Trophoblast cell (in vitro differentiated cells and primary cell): ENCODE results near the gene CYP2C19.
"Not testable (repeated sequence)": the region's sequence is repeated elsewhere in the genome, so short reads cannot be mapped to it uniquely, and the experiment has no call there.

Source experiments
- DNase-seq, 2 donors: peaks; one replicate each; pipeline ENCODE4 v3.0.0-alpha.2; 2016
- H2AFZ ChIP-seq: 2 replicates; pipeline ENCODE4 v1.6.1; 2013; ENCODE audit warnings: low read length, moderate library complexity, mild to moderate bottlenecking; ENCODE audit not compliant: insufficient read depth, poor library complexity
- H2AK5ac ChIP-seq: 2 replicates; pipeline ENCODE4 v1.6.1; 2013; ENCODE audit warnings: mild to moderate bottlenecking, low read length
- H2BK120ac ChIP-seq: 2 replicates; pipeline ENCODE4 v1.6.1; 2013; ENCODE audit warnings: low read length, mild to moderate bottlenecking, moderate library complexity; ENCODE audit not compliant: insufficient read depth, poor library complexity
- H2BK12ac ChIP-seq: 2 replicates; pipeline ENCODE4 v1.6.1; 2013; ENCODE audit warnings: mild to moderate bottlenecking, low read length, moderate library complexity
- H2BK5ac ChIP-seq: 2 replicates; pipeline ENCODE4 v1.6.1; 2013; ENCODE audit warnings: low read length, low read depth, moderate library complexity, mild to moderate bottlenecking; ENCODE audit not compliant: poor library complexity
- H3K14ac ChIP-seq: 2 replicates; pipeline ENCODE4 v1.6.1; 2013; ENCODE audit warnings: mild to moderate bottlenecking, low read length
- H3K18ac ChIP-seq: 2 replicates; pipeline ENCODE4 v1.6.1; 2013; ENCODE audit warnings: mild to moderate bottlenecking, low read length
- H3K23ac ChIP-seq: 2 replicates; pipeline ENCODE4 v1.6.1; 2013; ENCODE audit warnings: low read length
- H3K27ac ChIP-seq: 2 replicates; pipeline ENCODE4 v1.5.1; 2013; ENCODE audit warnings: low read depth, mild to moderate bottlenecking, inconsistent platforms, low read length, moderate library complexity
- H3K27me3 ChIP-seq: 2 replicates; pipeline ENCODE4 v1.6.1; 2013; ENCODE audit warnings: inconsistent platforms, mild to moderate bottlenecking, low read length, moderate library complexity; ENCODE audit not compliant: insufficient read depth
- H3K36me3 ChIP-seq, 2 experiments: 1 replicate in 1 of 2; 2 replicates in 1 of 2; pipeline ENCODE4 v1.6.1; 2013; ENCODE audit warnings: low read length in 2 of 2, mild to moderate bottlenecking in 2 of 2, moderate library complexity in 1 of 2; ENCODE audit not compliant: insufficient read depth in 2 of 2, control insufficient read depth in 1 of 2
- H3K4ac ChIP-seq: 2 replicates; pipeline ENCODE4 v1.6.1; 2013; ENCODE audit warnings: low read depth, mild to moderate bottlenecking, low read length, moderate library complexity
- H3K4me1 ChIP-seq, 2 experiments: 1 replicate in 1 of 2; 2 replicates in 1 of 2; pipeline ENCODE4 v1.6.1; 2013; ENCODE audit warnings: low read length in 2 of 2, mild to moderate bottlenecking in 2 of 2, moderate library complexity in 1 of 2; ENCODE audit not compliant: insufficient read depth in 2 of 2, control insufficient read depth in 1 of 2
- H3K4me2 ChIP-seq: 2 replicates; pipeline ENCODE4 v1.6.1; 2013; ENCODE audit warnings: inconsistent platforms, mild to moderate bottlenecking, low read length, moderate library complexity
- H3K4me3 ChIP-seq: 2 replicates; pipeline ENCODE4 v1.5.1; 2013; ENCODE audit warnings: mild to moderate bottlenecking, low read depth, low read length, inconsistent platforms
- H3K79me1 ChIP-seq: one replicate; pipeline ENCODE4 v1.6.1; 2013; ENCODE audit warnings: low read length
- H3K79me2 ChIP-seq: 2 replicates; pipeline ENCODE4 v1.6.1; 2013; ENCODE audit warnings: low read length, mild to moderate bottlenecking; ENCODE audit not compliant: control insufficient read depth, insufficient read depth, poor library complexity
- H3K9ac ChIP-seq: 2 replicates; pipeline ENCODE4 v1.6.1; 2013; ENCODE audit warnings: mild to moderate bottlenecking, low read length
- H3K9me3 ChIP-seq: 2 replicates; pipeline ENCODE4 v1.6.1; 2013; ENCODE audit warnings: low read depth, mild to moderate bottlenecking, control low read depth, inconsistent platforms, low read length; ENCODE audit not compliant: insufficient read depth
- H4K12ac ChIP-seq: 2 replicates; pipeline ENCODE4 v1.6.1; 2013; ENCODE audit warnings: low read depth, mild to moderate bottlenecking, low read length, moderate library complexity
- H4K8ac ChIP-seq: 2 replicates; pipeline ENCODE4 v1.6.1; 2013; ENCODE audit warnings: low read depth, mild to moderate bottlenecking, low read length, moderate library complexity
- H4K91ac ChIP-seq: one replicate; pipeline ENCODE4 v1.6.1; 2013; ENCODE audit warnings: low read depth, mild to moderate bottlenecking, low read length, moderate library complexity
- WGBS: extraction: QIAGEN DNeasy Blood & Tissue Kit; methylation state at CpG from one replicate; pipeline ENCODE4 v1.1.7; 2013; ENCODE audit warnings: missing lambda C conversion rate; ENCODE audit not compliant: insufficient read length, insufficient coverage; ENCODE audit errors: extremely low coverage; 5-methylcytosine and 5-hydroxymethylcytosine counted together

CYP2C19 gene

DNA sequence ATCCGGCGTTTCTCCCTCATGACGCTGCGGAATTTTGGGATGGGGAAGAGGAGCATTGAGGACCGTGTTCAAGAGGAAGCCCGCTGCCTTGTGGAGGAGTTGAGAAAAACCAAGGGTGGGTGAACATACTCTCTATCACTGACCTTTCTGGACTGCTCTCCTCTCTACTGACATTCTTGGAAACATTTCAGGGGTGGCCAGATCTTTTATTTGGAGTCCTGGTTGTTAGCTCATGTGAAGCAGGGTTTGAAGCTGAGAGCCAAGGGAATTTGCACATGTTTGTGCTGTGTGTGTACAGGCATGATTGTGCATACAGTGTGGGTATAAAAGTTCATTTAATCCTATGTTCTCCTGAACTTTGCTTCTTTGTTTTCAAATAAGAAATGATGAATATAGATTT lies 12.9 kb downstream of the CYP2C19 start:
- not testable (repeated sequence) for H3K36me3 ChIP-seq

DNA sequence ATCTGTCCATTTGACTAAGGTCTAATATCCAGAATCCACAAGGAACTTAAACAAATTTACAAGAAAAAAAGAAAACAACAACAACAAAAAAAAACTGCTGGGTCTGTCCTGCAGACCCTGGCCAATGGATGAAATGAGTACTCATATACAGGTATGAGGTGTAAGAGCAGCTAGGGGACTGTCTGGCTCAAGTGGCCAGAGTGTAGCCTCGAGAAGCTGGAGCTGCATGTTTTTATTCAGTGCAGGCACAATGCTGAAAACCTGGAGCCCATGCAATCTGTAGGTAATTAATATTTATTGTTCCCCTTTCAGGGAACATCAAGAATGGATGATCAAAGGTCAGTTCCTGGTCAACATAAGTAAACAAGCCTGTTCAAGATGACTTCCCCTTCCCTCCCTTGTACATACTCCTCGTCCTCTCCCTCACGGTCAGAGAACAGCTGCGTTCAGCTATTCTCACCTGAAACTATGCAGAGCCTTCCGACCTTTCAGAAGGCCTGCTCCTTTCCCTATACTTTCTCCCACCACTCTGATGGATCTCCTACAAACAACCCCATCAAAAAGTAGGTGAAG lies 15.5 kb downstream of the CYP2C19 start:
- Histone ChIP-seq H2AK5ac (no peak overlapping the region), H4K8ac (no peak overlapping the region), H3K18ac (no peak overlapping the region), H3K79me1 (no peaks in the 10 kb centered on the region), H3K27ac (no peak overlapping the region), H4K91ac (no peak overlapping the region), H3K27me3 (no peaks in the 10 kb centered on the region), H2BK12ac (no peak overlapping the region), H3K4me1 (no peaks in the 10 kb centered on the region), H3K14ac (no peak overlapping the region), H4K12ac (no peak overlapping the region), H3K4me3 (no peak overlapping the region), H3K4ac (no peak overlapping the region), H3K79me2 (no peaks in the 10 kb centered on the region), H3K9me3 (no peaks in the 10 kb centered on the region), H2AFZ (no peak overlapping the region), H3K36me3 (no peaks in the 10 kb centered on the region), H2BK120ac (no peak overlapping the region), H3K4me2 (no peak overlapping the region), H3K23ac (no peak overlapping the region), H3K9ac (no peak overlapping the region), H2BK5ac (no peak overlapping the region)
- DNase-seq: no peak
- no CpG with 5 or more reads among the region's 5 CpGs for WGBS

More for the DNA sequence above, 12.9 kb downstream of the CYP2C19 start:
- H3K4me1 ChIP-seq, H2AK5ac ChIP-seq, H3K9ac ChIP-seq, H3K79me1 ChIP-seq, H3K4me2 ChIP-seq, H4K8ac ChIP-seq, H3K79me2 ChIP-seq, H2BK5ac ChIP-seq, DNase-seq, H4K12ac ChIP-seq, H2BK12ac ChIP-seq, H3K4ac ChIP-seq, H2BK120ac ChIP-seq, H3K27ac ChIP-seq, H3K18ac ChIP-seq, H3K4me3 ChIP-seq, H3K27me3 ChIP-seq, H3K9me3 ChIP-seq, H4K91ac ChIP-seq, H2AFZ ChIP-seq, H3K14ac ChIP-seq, H3K23ac ChIP-seq: not testable (repeated sequence)
- WGBS: no CpG with 5 or more reads among the region's 6 CpGs

DNA sequence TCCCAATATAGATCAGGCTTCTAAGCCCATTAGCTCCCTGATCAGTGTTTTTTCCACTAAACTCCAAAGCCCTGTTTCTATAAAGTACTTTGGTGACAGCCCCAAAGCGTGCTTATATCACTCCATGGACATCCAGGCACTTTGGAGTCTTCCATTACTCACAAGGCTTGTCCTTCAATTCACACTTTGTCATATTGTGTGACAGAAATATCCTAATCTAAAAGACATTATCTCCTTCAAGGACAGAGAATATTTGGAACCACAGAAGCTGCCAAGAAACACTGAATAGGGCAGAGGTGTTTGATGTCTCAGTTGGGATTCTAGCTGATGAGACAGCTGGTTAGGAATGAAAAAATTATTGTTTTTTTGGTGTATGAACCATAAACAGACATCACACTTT lies 18.4 kb downstream of the CYP2C19 start:
- Histone ChIP-seq H3K9me3 (no peaks in the 10 kb centered on the region), H3K18ac (no peak overlapping the region), H4K8ac (no peak overlapping the region), H3K79me2 (no peaks in the 10 kb centered on the region), H2AFZ (no peak overlapping the region), H3K4me1 (no peaks in the 10 kb centered on the region), H3K27ac (no peak overlapping the region), H2BK120ac (no peak overlapping the region), H3K36me3 (no peaks in the 10 kb centered on the region), H3K79me1 (no peaks in the 10 kb centered on the region), H2BK12ac (no peak overlapping the region), H3K4me3 (no peak overlapping the region), H3K4ac (no peak overlapping the region), H3K14ac (no peak overlapping the region), H2BK5ac (no peak overlapping the region), H3K9ac (no peak overlapping the region), H4K91ac (no peak overlapping the region), H3K27me3 (no peaks in the 10 kb centered on the region), H3K23ac (no peak overlapping the region), H4K12ac (no peak overlapping the region), H3K4me2 (no peak overlapping the region), H2AK5ac (no peak overlapping the region)
- WGBS: no CpG with 5 or more reads among the region's 1 CpG
- no peak for DNase-seq

DNA sequence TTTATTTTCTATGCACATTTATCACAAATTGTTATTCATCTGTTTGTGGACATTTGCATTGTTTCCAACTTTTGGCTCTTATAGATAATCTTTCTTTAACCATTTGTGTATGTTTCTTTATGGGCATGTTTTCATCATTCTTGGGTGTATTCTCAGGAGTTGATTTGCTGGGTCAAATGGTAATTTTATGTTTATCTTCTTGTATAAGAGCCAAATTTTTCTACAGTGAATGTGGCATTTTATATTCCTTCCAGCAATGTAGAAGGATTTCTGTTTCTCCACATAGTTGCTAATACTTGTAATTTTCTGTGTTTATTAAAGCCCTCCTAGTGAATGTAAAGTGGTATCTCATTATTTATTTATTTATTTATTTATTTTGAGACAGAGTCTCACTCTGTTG lies 21.8 kb downstream of the CYP2C19 start:
- Histone ChIP-seq H2AK5ac (no peak overlapping the region), H4K8ac (no peak overlapping the region)

More for the DNA sequence above, 21.8 kb downstream of the CYP2C19 start:
- Histone ChIP-seq H3K4me2 (no peak overlapping the region), H2BK12ac (no peak overlapping the region), H3K79me2 (no peaks in the 10 kb centered on the region), H3K18ac (no peak overlapping the region), H3K27me3 (no peaks in the 10 kb centered on the region), H3K79me1 (no peaks in the 10 kb centered on the region), H3K23ac (no peak overlapping the region), H3K4ac (no peak overlapping the region), H4K91ac (no peak overlapping the region), H3K4me3 (no peak overlapping the region), H3K36me3 (no peaks in the 10 kb centered on the region), H3K9me3 (no peaks in the 10 kb centered on the region), H2BK5ac (no peak overlapping the region), H3K9ac (no peak overlapping the region), H2BK120ac (no peak overlapping the region), H4K12ac (no peak overlapping the region), H3K14ac (no peak overlapping the region), H3K27ac (no peak overlapping the region), H3K4me1 (no peaks in the 10 kb centered on the region), H2AFZ (no peak overlapping the region)
- DNase-seq: no peak
